Measurements from ENCODE around the gene MAPK8IP1. TPM values are rescaled to one million over a fixed set of nuclear protein-coding genes. Genes with fewer than 3 reads are reported as not detected.
A peak's percentile ranks its signal among the peaks of the same experiment; 100 is the strongest.

Gene MAPK8IP1
- total and polyA plus RNA-seq, 2 experiments from 2014 or later: 5.9 to 39.4 TPM

DNA sequence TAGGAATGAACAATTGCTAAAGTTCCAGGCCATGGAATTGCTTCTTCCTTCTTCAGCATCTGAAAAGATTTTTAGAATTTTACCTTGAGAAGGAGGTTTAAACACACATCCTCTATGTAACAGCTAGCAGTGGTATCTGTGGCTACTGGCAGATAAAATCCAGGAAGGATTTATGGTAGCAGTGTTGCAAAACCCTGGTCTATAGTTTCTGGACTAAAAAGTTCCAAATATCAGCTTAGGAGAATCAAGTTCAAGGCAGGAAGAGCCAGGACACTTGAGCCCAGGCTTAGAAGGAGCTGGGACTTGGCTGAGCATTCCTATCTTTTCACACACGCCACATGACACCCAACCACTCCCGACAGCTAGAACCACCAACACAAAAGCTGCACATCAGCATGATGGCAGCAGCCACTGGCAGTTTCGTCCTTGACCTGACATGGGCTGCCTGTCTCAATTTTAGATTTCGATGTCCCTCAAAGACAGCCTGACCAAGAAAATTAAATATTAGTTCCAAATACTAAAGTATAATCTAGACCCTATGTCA, 51.1 kb downstream of the MAPK8IP1 start:
- no peaks in the 10 kb centered on the region for H3K9me3 Mint-ChIP-seq
- no peak overlapping the region for H3K4me3 Mint-ChIP-seq
- peaks cover 17% of the 10 kb centered on the region for H3K4me1 Mint-ChIP-seq
- DNase-seq (ENCODE audit: low spot score): no peak
- peaks cover 1% of the 10 kb centered on the region for H3K27me3 Mint-ChIP-seq (ENCODE audit: insufficient read depth, low read depth, poor library complexity)
- no peak overlapping the region for H3K4me3 ChIP-seq
- no peaks in the 10 kb centered on the region; the same call in 1 of the 2 replicates for H3K4me1 ChIP-seq (ENCODE audit: insufficient read depth)
- 0 out of 2 replicates have a peak, but pooled peaks cover 3% of the 10 kb centered on the region for H3F3A ChIP-seq (replicated peaks; ENCODE audit: low read depth)
- H3K27ac ChIP-seq (ENCODE audit: low read depth): peak overlapping the region; percentile 36; the same call in 1 of the 2 replicates
- peaks cover 4% of the 10 kb centered on the region for H4K20me1 ChIP-seq (replicated peaks; ENCODE audit: insufficient read depth)
- H3K36me3 Mint-ChIP-seq (ENCODE audit: low read depth): peaks cover 18% of the 10 kb centered on the region
- H3K4me2 ChIP-seq: no peak overlapping the region
- no peaks in the 10 kb centered on the region for H3K27me3 ChIP-seq (ENCODE audit: insufficient read depth)
- TF ChIP-seq EZH2 (IDR thresholded peaks at IDR 0.05; ENCODE audit: low read depth, unreplicated experiment): no peak
- no peak for TF ChIP-seq ZNF114 (CRISPR knock-in tag; IDR thresholded peaks at IDR 0.05)
- TF ChIP-seq NANOG (IDR thresholded peaks at IDR 0.05; ENCODE audit: borderline replicate concordance): no peak
- TF ChIP-seq, protein P1, sequence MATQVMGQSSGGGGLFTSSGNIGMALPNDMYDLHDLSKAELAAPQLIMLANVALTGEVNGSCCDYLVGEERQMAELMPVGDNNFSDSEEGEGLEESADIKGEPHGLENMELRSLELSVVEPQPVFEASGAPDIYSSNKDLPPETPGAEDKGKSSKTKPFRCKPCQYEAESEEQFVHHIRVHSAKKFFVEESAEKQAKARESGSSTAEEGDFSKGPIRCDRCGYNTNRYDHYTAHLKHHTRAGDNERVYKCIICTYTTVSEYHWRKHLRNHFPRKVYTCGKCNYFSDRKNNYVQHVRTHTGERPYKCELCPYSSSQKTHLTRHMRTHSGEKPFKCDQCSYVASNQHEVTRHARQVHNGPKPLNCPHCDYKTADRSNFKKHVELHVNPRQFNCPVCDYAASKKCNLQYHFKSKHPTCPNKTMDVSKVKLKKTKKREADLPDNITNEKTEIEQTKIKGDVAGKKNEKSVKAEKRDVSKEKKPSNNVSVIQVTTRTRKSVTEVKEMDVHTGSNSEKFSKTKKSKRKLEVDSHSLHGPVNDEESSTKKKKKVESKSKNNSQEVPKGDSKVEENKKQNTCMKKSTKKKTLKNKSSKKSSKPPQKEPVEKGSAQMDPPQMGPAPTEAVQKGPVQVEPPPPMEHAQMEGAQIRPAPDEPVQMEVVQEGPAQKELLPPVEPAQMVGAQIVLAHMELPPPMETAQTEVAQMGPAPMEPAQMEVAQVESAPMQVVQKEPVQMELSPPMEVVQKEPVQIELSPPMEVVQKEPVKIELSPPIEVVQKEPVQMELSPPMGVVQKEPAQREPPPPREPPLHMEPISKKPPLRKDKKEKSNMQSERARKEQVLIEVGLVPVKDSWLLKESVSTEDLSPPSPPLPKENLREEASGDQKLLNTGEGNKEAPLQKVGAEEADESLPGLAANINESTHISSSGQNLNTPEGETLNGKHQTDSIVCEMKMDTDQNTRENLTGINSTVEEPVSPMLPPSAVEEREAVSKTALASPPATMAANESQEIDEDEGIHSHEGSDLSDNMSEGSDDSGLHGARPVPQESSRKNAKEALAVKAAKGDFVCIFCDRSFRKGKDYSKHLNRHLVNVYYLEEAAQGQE (IDR thresholded peaks at IDR 0.05; ENCODE audit: unreplicated experiment): no peak
- no peaks in the 10 kb centered on the region for H3K9me2 ChIP-seq (ENCODE audit: insufficient read depth)
- H3K36me3 ChIP-seq (ENCODE audit: insufficient read depth): peaks cover 11% of the 10 kb centered on the region; the same call in 1 of the 2 replicates
- no peak overlapping the region for H3K27ac Mint-ChIP-seq
- ATAC-seq: no peak
- no peak overlapping the region for H2AFZ ChIP-seq
- 0 out of 2 replicates have a peak, but pooled peaks cover 2% of the 10 kb centered on the region for H3K79me2 ChIP-seq (replicated peaks; ENCODE audit: insufficient read depth)

DNA sequence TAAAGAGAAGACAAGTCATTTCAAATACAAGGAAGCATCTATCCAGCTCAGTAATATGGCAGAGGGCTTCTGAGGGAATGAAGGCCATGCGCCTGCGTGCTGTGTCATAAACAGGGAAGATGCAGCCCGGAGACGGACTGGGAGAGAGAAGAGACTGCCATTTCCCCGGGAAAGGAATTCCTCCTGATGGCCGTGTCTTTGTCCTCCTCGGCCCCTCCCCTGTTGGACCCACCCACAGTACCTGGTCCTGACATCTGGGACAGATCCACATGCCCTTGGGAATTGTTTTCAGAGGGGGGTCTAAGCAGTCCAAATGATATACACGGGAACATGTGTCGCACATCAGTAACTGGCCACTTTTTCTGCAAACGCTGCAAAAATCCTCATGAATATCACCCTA, 52.5 kb downstream of the MAPK8IP1 start:
- peak overlapping the region; percentile 79; the same call in 1 of the 2 replicates for H3K27ac ChIP-seq (ENCODE audit: low read depth)
- H2AFZ ChIP-seq: no peak overlapping the region
- H3K36me3 ChIP-seq (ENCODE audit: insufficient read depth): peaks cover 11% of the 10 kb centered on the region; the same call in 1 of the 2 replicates
- DNase-seq (ENCODE audit: low spot score) (peak; percentile 42), ATAC-seq (peak; percentile 62)
- Mint-ChIP-seq H3K4me3 (no peak overlapping the region), H3K4me1 (peaks cover 16% of the 10 kb centered on the region; the same call in 2 of the 3 replicates), H3K27me3 (ENCODE audit: insufficient read depth, low read depth, poor library complexity) (peaks cover 1% of the 10 kb centered on the region), H3K27ac (no peak overlapping the region), H3K9me3 (no peaks in the 10 kb centered on the region), H3K36me3 (ENCODE audit: low read depth) (peaks cover 10% of the 10 kb centered on the region)
- no peak overlapping the region for H3K4me3 ChIP-seq
- H3F3A ChIP-seq (replicated peaks; ENCODE audit: low read depth): 0 out of 2 replicates have a peak, but pooled peaks cover 3% of the 10 kb centered on the region
- H3K4me2 ChIP-seq: no peak overlapping the region
- no peaks in the 10 kb centered on the region for H3K9me2 ChIP-seq (ENCODE audit: insufficient read depth)
- no peaks in the 10 kb centered on the region; the same call in 1 of the 2 replicates for H3K4me1 ChIP-seq (ENCODE audit: insufficient read depth)
- no peaks in the 10 kb centered on the region; the same call in 1 of the 2 replicates for H4K20me1 ChIP-seq (replicated peaks; ENCODE audit: insufficient read depth)
- H3K79me2 ChIP-seq (replicated peaks; ENCODE audit: insufficient read depth): 0 out of 2 replicates have a peak, but pooled peaks cover 2% of the 10 kb centered on the region
- no peaks in the 10 kb centered on the region for H3K27me3 ChIP-seq (ENCODE audit: insufficient read depth)
- no peak for TF ChIP-seq EZH2phosphoT487 (IDR thresholded peaks at IDR 0.05; ENCODE audit: unreplicated experiment)
- TF ChIP-seq POLR2AphosphoS5 (IDR thresholded peaks at IDR 0.05; ENCODE audit: low read depth): no peak
- no peak for TF ChIP-seq ZNF114 (CRISPR knock-in tag; IDR thresholded peaks at IDR 0.05)
- no peak for TF ChIP-seq ZNF331 (CRISPR knock-in tag; IDR thresholded peaks at IDR 0.05; ENCODE audit: low read depth)
- TF ChIP-seq, protein P2, sequence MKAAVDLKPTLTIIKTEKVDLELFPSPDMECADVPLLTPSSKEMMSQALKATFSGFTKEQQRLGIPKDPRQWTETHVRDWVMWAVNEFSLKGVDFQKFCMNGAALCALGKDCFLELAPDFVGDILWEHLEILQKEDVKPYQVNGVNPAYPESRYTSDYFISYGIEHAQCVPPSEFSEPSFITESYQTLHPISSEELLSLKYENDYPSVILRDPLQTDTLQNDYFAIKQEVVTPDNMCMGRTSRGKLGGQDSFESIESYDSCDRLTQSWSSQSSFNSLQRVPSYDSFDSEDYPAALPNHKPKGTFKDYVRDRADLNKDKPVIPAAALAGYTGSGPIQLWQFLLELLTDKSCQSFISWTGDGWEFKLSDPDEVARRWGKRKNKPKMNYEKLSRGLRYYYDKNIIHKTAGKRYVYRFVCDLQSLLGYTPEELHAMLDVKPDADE (IDR thresholded peaks at IDR 0.05): no peak
- no peak for TF ChIP-seq STAT1 (IDR thresholded peaks at IDR 0.05; ENCODE audit: unreplicated experiment)
- TF ChIP-seq EZH2 (IDR thresholded peaks at IDR 0.05; ENCODE audit: low read depth, unreplicated experiment): no peak
- TF ChIP-seq, protein P1 (IDR thresholded peaks at IDR 0.05; ENCODE audit: unreplicated experiment): no peak
- no peak for TF ChIP-seq CREB1 (CRISPR knock-in tag; IDR thresholded peaks at IDR 0.05; ENCODE audit: low read depth)
